Measurements from ENCODE around the gene CIAO1. TPM values are rescaled to one million over a fixed set of nuclear protein-coding genes. Genes with fewer than 3 reads are reported as not detected.
A peak's percentile ranks its signal among the peaks of the same experiment; 100 is the strongest.

Gene CIAO1
- total and polyA plus RNA-seq, 7 donors: 45.6 to 110 (median 77.4) TPM

DNA sequence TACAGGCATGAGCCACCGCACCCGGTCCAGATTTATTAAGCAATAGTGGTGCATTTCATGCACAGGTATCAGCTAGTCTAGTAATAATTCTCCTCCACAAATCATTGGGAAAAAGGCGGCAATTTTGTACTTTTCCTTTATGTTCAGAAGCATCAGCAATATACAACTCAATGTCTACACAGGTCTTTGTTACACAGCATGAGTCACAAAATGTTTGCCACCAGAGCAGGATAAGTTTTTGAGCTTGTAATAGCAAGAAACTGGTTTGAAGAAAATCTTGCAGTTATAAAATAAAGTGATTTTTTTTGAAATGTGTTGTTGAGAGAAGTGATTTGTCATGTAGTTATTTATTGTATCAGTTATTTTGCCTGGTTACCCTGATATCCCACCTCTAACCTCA, 54.3 kb downstream of the CIAO1 start:
- Histone ChIP-seq H3K4me3 (no peak overlapping the region), H3K36me3 (no peaks in the 10 kb centered on the region), H3K9me3 (no peaks in the 10 kb centered on the region), H3K27ac (no peak overlapping the region), H3K4me1 (peaks cover 0 to 21% (median 20%) of the 10 kb centered on the region in 4 donors), H3K27me3 (peaks cover 13 to 74% (median 49%) of the 10 kb centered on the region in 3 donors)
- 85 to 88% methylated on average over 3 of the region's 3 CpGs for WGBS, 2 donors
- no peak for TF ChIP-seq POLR2AphosphoS5 (IDR thresholded peaks at IDR 0.05)
- no peak for TF ChIP-seq POLR2A (IDR thresholded peaks at IDR 0.05)
- no peak for TF ChIP-seq EP300 (IDR thresholded peaks at IDR 0.05)
- TF ChIP-seq, protein P1, sequence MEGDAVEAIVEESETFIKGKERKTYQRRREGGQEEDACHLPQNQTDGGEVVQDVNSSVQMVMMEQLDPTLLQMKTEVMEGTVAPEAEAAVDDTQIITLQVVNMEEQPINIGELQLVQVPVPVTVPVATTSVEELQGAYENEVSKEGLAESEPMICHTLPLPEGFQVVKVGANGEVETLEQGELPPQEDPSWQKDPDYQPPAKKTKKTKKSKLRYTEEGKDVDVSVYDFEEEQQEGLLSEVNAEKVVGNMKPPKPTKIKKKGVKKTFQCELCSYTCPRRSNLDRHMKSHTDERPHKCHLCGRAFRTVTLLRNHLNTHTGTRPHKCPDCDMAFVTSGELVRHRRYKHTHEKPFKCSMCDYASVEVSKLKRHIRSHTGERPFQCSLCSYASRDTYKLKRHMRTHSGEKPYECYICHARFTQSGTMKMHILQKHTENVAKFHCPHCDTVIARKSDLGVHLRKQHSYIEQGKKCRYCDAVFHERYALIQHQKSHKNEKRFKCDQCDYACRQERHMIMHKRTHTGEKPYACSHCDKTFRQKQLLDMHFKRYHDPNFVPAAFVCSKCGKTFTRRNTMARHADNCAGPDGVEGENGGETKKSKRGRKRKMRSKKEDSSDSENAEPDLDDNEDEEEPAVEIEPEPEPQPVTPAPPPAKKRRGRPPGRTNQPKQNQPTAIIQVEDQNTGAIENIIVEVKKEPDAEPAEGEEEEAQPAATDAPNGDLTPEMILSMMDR (IDR thresholded peaks at IDR 0.05): no peak
- no peak for DNase-seq
- intact Hi-C loops (cut with DNase I): no loop called here

DNA sequence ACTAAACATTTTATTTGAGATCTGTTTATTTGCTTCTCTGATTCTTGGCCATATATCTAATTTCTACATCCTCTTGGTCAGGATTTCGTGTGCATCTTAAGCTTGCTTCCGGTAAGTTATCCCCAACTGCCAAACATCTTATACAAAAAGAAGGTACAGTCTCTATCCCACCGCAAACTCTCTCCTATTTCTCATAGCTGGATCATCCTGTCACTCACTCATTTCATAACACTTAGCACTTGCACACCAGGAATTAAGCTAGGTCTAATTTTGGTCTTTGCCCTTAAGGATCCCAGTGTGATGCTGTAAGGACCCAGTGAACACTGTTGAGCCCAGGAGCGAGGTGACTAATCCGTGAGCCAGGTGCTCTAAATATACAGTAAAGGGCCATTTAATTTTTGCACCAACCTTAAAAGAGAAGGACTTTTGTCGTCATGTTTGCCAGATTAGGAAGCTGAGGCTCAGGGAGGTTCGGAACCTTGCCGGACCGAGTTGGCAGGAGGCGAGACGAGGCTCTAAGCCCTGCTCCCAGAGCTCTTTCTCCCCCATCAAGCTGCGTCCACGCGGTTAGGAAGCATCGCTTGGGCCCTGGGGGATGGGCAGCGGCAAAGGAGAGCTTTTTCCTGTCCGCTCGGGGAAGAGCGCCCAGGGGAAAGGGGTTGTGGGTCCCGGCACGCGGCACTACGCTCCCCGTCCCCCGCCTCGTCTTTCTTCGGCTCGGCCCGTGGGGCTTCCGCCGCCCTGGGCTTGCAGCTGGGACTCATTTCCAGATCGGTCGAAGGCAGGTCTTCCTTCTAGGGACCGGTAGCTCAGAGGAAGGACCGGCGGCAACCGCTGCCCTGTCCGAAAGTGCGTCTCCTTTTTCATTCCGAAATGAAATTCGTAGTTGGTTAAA, 55.0 kb downstream of the CIAO1 start:
- Histone ChIP-seq H3K36me3 (no peaks in the 10 kb centered on the region), H3K27ac (peak overlapping the region; percentile 2 to 55 (median 42)), H3K9me3 (no peaks in the 10 kb centered on the region), H3K4me1 (peaks cover 0 to 25% (median 24%) of the 10 kb centered on the region in 4 donors), H3K27me3 (peaks cover 20 to 80% (median 51%) of the 10 kb centered on the region in 3 donors), H3K4me3 (peak overlapping the region; percentile 22 to 55 (median 52))
- TF ChIP-seq POLR2AphosphoS5 (IDR thresholded peaks at IDR 0.05): no peak
- no peak for TF ChIP-seq POLR2A (IDR thresholded peaks at IDR 0.05)
- TF ChIP-seq, protein P1 (IDR thresholded peaks at IDR 0.05): no peak
- no peak for TF ChIP-seq EP300 (IDR thresholded peaks at IDR 0.05)
- intact Hi-C loops (cut with DNase I): no loop called here
- no peak for DNase-seq
- 5 to 6% methylated on average over 41 of the region's 41 CpGs for WGBS, 2 donors

Other genes with a start within 250 kb of the CIAO1 start
- 1 to 10 TPM in 3 of 4 donors, under 1 TPM in 1; 0.33 to 4.9 (median 3.1) TPM for gene GPAT2, start 231.3 kb upstream of the CIAO1 start, total RNA-seq
- gene GPAT2, start 231.3 kb upstream of the CIAO1 start, polyA plus RNA-seq: 1 to 10 TPM in 1 of 3 donors, under 1 TPM in 2; 0.23 to 5.1 (median 0.60) TPM
- 1 to 10 TPM in 2 of 4 donors, under 1 TPM in 2; 0.49 to 1.4 (median 0.83) TPM for gene ADRA2B, start 149.7 kb upstream of the CIAO1 start, total RNA-seq
- gene ADRA2B, start 149.7 kb upstream of the CIAO1 start, polyA plus RNA-seq: under 1 TPM in 2 of 3 donors, not detected in 1; under 0.01 to 0.54 TPM
- gene ASTL, start 127.7 kb upstream of the CIAO1 start, total RNA-seq: not detected
- under 1 TPM in 1 of 3 donors, not detected in 2; 0.36 TPM for gene ASTL, start 127.7 kb upstream of the CIAO1 start, polyA plus RNA-seq
- 1 to 10 TPM in 3 of 4 donors, not detected in 1; 2.5 to 6.7 (median 3.0) TPM for gene DUSP2, start 120.8 kb upstream of the CIAO1 start, total RNA-seq
- 10 to 100 TPM in 1 of 3 donors, 1 to 10 TPM in 2; 1.2 to 17.4 (median 1.2) TPM for gene DUSP2, start 120.8 kb upstream of the CIAO1 start, polyA plus RNA-seq
- gene STARD7, start 57.4 kb upstream of the CIAO1 start, total RNA-seq: 10 to 100 TPM; 50.4 to 88.5 (median 73.1) TPM
- gene STARD7, start 57.4 kb upstream of the CIAO1 start, polyA plus RNA-seq: 10 to 100 TPM; 39.6 to 74.6 (median 40.5) TPM
- gene TMEM127, start 228 bp upstream of the CIAO1 start, total RNA-seq: 10 to 100 TPM; 24.6 to 30.5 (median 27.9) TPM
- 10 to 100 TPM; 10.8 to 40.1 (median 12.5) TPM for gene TMEM127, start 228 bp upstream of the CIAO1 start, polyA plus RNA-seq
- gene SNRNP200, start 39.3 kb downstream of the CIAO1 start, total RNA-seq: 10 to 100 TPM; 69.4 to 86.1 (median 79.2) TPM
- 10 to 100 TPM; 26.8 to 86.5 (median 31.8) TPM for gene SNRNP200, start 39.3 kb downstream of the CIAO1 start, polyA plus RNA-seq
- gene ITPRIPL1, start 59.1 kb downstream of the CIAO1 start, total RNA-seq: 1 to 10 TPM in 1 of 4 donors, under 1 TPM in 2, not detected in 1; 0.36 to 2.0 (median 0.83) TPM
- 1 to 10 TPM in 1 of 3 donors, under 1 TPM in 1, not detected in 1; 0.23 to 1.5 TPM for gene ITPRIPL1, start 59.1 kb downstream of the CIAO1 start, polyA plus RNA-seq
- gene NCAPH, start 69.5 kb downstream of the CIAO1 start, total RNA-seq: 1 to 10 TPM in 1 of 4 donors, under 1 TPM in 2, not detected in 1; 0.33 to 2.4 (median 0.83) TPM
- gene NCAPH, start 69.5 kb downstream of the CIAO1 start, polyA plus RNA-seq: 10 to 100 TPM in 1 of 3 donors, 1 to 10 TPM in 2; 2.4 to 17.4 (median 5.5) TPM
- under 1 TPM in 1 of 4 donors, not detected in 3; 0.36 TPM for gene NEURL3, start 239.1 kb downstream of the CIAO1 start, total RNA-seq
- 1 to 10 TPM; 3.5 to 6.4 (median 3.6) TPM for gene NEURL3, start 239.1 kb downstream of the CIAO1 start, polyA plus RNA-seq

Measured in sigmoid colon (tissue), 7 donors.